HS-27A (cell line): ENCODE measurements around the gene PRDX6.
"Not testable (repeated sequence)": the region's sequence is repeated elsewhere in the genome, so short reads cannot be mapped to it uniquely, and the experiment has no call there.

Experiments used
- DNase-seq: peaks from one replicate; pipeline ENCODE4 v3.0.0-alpha.2; 2012; ENCODE audit warnings: low read depth, missing footprints

The PRDX6 gene

DNA sequence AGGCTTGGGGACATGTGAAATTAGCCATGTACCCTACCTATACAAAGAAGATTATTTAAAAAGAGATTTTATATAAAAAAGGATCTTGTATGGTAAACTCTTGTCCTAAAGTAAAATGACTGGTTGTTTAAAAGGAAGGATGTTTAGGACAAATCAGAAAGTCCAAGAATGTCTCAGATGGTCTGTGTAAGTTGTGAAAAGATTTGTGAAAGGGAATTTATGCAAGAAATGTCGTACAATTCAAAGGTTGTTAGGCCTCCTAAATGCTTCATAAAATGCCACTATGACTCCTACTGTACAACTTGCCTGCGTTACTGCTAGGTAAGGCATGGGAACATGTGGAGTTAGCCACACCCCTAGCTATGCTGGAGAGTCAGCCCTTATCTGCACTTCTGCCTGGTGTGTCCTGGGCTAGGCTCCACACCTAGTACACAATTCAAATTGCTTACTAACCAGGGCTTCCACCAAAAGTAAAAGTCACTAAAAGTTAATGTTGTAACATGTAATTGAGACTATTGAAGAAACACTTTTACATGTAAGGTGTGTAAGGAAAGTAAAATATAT is 19.7 kb downstream of the PRDX6 start:
- no peak for DNase-seq

DNA sequence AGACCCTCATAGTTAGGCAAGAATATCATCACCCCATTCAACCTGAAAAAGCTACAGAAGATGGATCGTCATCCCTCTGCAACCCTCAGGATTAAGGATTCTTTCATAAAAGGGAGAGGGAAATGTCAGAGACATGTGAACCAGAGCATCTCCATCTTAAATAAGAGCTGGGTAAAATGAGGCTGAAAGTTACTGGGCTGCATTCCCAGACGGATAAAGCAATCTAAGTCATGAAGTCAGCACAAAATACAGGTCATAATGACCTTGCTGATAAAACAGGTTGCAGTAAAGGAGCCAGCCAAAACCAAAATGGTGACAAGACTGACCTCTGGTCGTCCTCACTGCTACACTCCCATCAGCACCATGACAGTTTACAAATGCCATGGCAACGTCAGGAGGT is 22.6 kb downstream of the PRDX6 start:
- no peak for DNase-seq

DNA sequence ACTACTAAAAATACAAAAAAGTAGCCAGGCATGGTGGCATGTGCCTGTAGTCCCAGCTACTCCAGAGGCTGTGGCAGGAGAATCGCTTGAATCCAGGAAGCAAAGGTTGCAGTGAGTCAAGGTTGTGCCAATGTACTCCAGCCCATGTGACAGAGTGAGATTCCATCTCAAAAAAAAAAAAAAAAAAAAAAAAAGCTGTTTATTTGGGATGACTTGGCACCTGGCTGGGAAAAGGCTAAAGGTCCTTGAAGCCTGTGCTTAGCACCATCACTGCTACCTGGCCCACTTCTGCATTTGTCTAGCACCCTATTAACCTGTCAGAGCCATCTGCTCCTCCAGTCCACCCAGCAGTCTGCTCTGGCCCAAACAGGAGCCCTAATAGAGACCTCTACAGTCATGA is 25.0 kb downstream of the PRDX6 start:
- no peak for DNase-seq

DNA sequence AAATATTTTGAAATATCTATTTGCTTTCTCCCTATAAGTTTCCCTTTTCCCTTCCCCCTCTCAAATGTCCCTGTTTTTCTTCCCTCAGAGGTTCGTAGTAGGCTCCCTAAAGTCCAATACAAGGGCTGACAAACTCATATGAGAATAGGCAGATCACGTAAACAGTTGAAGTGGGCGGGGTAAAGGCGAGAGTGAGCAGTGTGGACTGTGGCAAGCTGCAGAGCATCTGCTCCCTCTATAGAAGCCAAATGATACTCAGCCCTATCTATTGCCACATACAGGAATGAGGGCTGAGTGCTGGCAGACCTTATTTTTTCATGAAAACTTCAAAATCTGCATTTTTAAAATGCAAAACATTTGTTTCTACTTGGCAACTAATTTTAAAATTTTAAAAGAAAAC is 26.3 kb downstream of the PRDX6 start:
- DNase-seq: no peak

DNA sequence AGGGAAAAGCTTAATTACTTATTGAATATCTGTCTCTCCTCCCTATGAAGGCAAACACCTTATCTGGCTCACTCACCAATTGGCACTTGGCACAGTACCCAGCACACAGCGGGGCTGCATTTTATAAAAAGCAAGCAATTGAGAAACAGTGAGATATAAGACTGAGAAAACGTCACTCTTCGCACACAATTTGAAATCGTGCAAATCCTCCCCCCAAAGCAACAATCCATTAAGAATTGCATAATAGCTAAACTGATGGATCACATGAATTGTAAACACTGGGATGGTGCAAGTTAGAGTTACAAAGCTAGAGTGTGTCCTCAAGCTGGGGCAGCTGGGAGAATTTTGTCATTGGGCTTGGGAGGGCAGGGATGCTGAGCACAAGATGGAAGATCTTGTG is 27.1 kb downstream of the PRDX6 start:
- no peak for DNase-seq

DNA sequence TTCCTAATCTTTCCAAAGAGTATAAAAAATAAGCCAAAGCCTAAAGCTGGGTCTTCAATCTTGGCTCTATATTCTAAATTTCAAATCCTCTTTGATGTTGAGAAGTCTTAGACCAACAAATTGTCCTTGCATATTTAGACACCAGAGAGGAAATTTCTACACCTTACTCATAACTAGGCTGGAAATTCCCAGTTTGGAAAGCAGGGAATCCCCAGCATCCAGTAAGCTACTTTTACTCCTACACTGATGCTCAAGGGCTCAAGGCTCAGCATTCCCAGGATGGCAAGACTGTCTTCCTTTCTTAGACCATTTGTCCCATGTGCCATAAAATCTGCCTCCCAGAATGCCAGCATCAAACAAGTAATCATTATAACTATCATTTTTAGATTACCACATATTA is 28.3 kb downstream of the PRDX6 start:
- no peak for DNase-seq

DNA sequence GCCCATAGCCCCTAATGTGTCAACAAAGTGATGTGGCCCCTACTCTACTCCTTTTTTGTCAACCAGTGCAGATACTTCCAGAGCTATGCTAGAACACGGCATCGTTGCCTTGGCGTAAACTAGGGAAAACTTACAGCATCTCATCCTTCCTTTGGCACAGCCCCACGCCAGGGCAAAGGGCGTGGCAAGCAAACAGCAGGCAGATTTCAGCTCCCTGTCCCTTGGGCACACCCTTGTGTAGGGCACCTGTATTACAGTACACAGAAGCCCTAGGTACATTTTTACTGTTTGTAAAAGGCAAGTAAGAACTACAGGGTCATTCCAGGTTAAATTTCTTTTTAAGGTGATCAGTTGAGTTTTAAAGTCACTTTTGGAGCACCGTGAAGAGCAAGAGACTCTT is 29.3 kb downstream of the PRDX6 start:
- no peak for DNase-seq

DNA sequence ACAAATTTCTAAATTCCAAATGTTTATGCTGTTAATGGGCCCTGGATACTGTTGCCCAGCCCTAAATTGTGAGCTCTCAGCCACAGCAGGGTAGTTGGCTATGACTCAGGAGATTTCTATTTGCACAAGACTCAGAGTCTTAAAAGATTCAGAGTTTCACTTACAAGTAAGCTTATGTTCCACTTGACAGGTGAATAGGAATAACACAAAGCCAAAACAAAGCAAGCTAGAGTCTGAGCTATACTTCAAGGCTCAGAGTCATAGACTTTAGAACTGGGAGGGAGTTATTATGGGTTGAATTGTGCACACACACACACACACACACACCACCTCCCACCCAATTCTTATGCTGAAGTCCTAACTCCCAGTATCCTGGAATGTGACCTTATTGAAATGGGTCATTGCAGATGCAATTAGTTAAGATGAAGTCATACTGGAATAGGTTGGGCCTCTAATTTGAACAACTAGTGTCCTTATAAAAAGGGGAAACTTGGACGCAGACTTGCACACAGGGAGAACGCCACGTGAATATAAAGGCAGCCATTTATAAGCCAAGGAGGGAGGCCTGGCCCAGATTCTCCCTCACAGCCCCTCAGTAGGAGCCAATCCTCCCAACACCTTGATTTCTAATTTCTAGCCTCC is 30.2 kb downstream of the PRDX6 start:
- peak; percentile 33 for DNase-seq

DNA sequence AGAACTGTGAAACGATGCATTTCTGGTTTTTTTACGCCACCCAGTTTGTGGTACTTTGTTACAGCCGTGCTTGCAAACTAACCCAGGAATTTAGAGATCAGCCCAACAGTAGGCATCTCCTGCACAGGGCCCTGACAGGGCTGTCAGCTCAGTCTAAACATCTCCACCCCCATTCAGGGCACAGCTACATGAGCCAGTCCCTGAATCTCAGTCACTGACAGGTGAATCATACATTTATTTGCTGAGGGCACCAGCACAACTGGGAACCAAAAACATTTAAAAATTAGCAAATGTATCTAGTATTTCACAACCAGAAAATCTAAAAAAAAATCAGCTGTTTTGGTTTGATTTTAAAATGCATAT is 30.7 kb downstream of the PRDX6 start:
- DNase-seq: no peak

DNA sequence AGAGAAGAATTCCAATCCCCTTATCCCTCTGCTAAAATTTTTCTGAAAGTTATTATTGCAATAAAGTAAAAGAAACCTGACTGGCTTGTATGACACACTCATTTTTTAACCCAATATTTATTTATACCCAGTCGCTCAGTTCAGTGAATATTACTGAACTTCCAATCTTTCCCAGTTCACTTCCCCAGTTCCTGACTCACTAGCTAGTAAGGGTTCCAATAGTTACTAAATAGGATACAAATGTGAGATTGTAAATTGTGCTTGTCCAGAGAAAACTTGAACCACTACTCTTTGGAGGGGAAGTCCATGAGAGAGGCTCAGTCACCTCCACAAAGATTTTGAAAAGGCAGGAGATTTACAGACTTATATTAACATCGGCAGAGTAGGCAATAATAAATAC is 31.4 kb downstream of the PRDX6 start:
- DNase-seq: no peak

DNA sequence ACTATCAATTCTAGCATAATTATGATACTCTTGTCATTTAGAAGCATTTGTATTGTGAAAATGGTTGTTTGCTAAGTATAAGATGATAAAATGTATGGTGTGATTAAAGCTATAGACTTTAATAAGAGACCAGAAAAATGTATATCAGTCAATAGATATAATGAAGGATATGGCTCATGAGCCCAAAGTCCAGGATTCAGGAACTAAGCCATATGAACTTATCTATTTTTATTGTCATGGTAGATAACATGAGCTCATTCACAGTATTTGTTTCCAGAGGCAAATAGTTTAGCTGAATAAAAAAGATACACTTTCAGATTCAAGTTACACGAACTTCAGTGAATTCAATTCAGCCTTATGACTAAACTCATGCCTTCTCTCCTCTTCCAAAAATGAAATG is 32.7 kb downstream of the PRDX6 start:
- DNase-seq: no peak

DNA sequence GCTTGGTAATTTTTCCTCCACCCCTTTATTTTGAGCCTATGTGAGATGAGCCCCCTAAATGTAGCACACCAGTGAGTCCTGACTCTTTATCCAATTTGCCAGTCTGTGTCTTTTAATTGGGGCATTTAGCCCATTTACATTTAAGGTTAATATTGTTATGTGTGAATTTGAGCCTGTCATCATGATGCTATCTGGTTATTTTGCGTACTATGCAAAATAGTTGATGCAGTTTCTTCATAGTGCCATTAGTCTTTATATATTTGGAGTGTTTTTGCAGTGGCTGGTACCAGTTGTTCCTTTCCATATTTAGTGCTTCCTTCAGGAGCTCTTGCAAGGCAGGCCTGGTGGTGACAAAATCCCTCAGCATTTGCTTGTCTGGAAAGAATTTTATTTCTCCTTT is 37.4 kb downstream of the PRDX6 start:
- not testable (repeated sequence) for DNase-seq

DNA sequence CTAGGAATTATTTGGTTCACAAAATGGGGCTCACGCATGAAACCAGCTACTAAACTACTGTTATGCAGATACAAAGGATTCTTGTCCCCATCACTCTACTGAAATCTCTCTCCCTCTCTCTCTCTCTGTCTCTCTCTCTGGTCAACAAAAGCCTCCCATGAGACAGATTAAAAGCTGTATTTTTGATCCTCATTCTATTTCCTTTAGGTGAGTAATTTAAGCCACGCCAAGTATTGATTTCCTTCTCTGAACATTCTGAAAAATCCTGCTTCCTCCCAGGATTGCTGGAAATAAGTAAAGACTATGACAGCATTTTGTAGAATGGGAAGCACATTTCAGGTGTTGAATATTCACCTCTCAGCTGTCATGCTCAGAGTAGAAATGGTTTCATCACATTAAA is 43.7 kb downstream of the PRDX6 start:
- DNase-seq: no peak

DNA sequence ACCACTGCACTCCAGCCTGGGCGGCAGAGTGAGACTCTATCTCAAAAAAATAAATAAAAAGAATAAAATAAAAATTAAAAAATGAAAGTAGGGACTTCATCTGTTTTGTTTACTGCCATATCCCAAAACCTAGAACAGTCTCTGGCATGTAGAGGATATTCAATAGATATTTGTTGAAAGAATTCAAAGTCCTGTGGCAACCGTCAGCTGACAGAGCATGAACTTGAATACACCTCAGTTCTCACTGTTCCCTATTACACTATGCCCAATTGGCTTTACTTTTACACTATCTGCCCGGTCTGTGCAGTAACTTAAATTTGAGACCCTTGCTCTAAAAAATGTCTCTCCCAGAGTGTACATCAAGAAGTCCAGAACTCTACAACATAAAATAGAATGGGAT is 46.2 kb downstream of the PRDX6 start:
- DNase-seq: no peak

DNA sequence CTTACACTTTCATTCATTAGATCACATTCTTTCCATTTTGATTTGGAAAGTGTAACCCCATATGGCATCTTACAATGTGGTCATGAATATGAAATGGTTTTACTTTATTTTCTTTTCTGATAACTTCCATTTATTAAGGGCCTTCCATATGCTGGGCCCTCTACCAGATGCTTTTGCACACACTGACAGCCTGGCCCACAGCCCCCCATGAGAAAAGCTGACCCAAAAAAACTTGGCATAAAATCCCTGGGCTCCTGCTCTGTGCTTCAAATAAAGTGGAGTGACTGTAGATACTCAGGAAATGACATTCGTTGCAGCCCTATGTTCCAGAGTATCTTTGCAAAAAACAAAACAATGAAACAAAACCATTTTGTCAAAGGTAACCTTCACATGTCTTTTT is 48.8 kb downstream of the PRDX6 start:
- no peak for DNase-seq

DNA sequence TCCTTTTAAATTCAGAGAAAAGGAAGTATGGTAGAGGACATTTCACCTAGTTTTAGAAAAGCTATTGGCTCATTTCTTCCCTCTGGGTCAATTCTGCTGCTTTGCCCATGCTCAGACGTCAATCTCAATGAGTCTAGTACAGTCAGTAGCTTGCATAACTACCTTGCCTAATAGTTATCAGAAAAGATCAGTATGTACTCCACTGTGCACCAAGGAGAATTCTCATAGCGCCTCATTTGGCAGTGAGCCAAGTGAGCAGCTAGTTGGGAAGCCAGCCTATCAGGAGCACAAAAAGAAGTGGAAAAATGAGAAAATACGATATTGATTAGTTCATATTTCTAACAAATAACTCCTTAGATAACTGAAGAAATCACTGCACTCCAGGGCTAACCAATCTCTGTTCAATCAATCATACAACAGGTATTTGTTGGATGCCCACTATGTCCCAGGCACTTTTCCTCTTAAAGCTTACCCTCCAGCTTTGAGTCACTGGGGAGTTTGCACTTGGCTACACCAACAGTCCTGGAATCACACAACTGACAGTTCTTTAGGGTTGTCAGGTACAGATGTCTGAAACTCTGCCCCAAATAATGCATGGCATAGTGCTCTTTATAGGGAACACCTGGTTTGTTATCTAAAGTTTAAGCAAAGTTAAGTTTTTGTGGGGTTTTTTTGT is 50.2 kb downstream of the PRDX6 start:
- DNase-seq: no peak

DNA sequence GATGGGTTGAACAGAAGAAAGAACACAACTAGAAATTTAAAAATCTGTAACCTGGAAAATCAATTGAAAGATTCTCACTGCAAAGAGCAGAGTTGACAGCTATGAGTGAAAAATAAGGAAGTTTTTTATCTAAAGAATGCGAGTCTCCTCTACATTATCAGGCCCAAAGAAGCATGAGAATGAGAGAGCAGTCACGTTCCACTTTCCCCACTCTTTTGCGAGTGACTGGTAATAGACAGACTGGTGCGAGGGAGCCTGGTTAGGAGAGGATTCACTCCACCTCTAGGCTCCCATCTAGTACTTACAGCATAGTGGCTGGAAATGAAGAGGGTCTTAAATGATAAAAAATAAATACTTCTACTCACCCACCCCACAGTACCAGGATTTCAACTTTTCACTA is 52.0 kb downstream of the PRDX6 start:
- DNase-seq: no peak

DNA sequence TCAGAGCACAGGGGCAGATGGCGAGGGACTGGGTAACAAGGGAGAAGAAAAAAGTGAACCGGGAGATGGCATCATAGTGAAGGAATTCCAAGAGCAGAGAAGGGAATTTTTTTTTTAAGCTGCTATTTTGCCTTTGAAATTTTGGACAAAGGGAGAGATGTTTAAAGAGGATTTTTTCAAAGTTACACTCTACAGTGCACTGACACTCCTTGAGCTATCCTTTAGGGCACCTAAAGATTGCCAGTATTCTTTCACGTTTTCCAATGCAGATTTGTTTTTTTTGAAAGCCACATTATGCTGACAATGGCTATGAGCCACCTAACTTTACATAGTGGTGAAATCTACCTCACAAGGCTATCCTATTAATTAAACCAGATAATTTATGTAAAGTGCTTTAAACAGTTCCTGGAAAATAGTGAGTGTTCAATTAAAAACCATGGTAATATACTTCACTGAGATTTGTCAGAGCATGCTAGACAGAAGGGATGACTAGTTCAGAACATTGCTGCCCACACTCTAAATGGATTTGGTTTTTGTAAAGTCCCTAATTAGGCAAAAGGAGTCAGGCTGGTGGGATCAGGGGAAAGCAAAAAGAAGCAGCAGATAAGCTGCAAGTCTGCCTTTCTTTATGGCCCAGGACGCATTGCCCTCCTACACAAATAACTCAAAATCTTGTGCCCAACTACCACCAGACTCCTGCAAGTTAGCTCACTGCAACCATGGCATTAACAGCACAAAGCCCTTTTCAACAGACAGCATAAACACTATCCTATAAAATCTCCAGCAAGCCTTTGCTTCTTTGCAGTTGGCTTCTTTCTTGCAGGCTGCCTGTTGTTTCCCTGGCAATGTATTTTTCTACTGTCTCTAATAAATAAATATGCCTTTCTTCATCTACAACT is 53.9 kb downstream of the PRDX6 start:
- DNase-seq: no peak

DNA sequence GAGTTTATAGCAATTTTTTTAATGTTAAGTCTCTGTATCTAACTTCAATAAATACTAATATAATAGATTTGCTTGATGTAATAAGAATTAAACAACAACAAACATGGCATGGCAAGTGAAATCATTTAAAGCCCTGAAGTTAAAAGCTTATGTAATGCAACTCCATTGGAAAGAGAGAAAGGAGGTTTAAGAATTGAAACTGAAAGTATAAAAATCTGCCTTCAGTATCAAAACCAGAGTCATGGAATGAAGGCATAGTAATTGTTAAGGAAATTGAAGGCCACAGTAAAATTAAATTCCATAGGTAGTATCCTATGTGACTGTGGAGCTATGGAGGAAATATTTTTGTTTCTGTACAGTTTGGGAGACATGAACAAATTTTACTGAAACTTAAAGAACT is 55.1 kb downstream of the PRDX6 start:
- no peak for DNase-seq

DNA sequence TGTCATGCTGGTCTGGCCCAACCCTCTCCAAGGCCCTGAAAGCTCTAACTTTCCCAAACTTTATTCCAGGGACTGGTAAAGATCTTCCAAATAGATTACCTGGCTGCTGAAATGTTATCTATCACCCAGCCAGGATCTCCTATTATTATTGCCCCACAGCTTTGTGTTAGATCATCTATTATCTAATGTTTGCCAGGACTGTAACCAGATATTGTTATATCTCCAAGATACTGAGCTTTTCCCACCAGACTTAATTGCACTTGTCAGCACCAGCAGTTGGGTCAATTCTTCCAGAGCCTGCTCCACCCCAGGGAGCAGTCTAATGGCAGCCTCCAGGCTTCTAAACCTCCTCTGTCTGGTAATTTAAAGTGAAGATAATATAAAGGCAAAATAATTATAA is 59.1 kb downstream of the PRDX6 start:
- DNase-seq: no peak
